Omental fat pad (tissue), 4 donors: ENCODE results near the gene ARL4A. TPM values are rescaled to one million over a fixed set of nuclear protein-coding genes. Genes with fewer than 3 reads are reported as not detected.

Experiments
- ATAC-seq: fragments of 150-250 bp; one replicate; pipeline ENCODE4 v1.9.1; 2016; ENCODE audit warnings: mild to moderate bottlenecking, moderate library complexity; ENCODE audit not compliant: low FRiP score
- DNase-seq: peaks from one replicate; pipeline ENCODE4 v3.0.0-alpha.2; 2019; ENCODE audit warnings: low spot score
- small RNA-seq: library from RNA; depleted of rRNA; stranded (forward); fragments of <200 nt; gene quantifications from one replicate; pipeline ENCODE3, GENCODE V24; 2016
- total RNA-seq, 4 donors: library from RNA; depleted of rRNA; stranded (reverse); fragments of >200 nt; gene quantifications; one replicate each; pipeline ENCODE4 v1.1.0, GENCODE V29; 2016
- TF ChIP-seq, protein P1 (sequence below), 3 donors: fragments of 450-650 bp; IDR thresholded peaks; one replicate each; pipeline ENCODE4 v1.5.1; 2016 to 2017; ENCODE audit warnings: antibody characterized with exemption in 3 of 3, mild to moderate bottlenecking in 3 of 3, moderate library complexity in 2 of 3

ARL4A gene
- total RNA-seq, 4 donors from 2014 or later: 37.2 to 60.2 (median 51.3) TPM

DNA sequence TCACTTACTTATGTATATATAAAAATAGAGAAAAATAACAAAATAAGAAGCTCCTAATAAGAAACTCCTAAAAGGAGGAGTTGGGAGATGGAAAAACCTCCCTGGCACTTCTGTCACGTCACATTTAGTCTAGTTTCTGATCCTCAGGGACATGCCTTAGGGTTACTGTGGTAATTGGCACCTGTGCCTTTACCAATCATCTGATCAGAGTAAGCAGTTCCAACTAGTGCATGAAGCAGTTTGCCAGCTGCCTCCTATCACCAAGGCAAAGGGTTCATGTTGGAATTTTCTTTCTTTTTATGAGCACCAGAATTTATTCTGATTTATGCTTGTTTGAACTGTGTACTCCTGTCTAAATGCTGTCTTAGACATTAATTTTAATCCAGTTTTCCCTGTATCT is 49.9 kb downstream of the ARL4A start:
- DNase-seq (no peak), ATAC-seq (no peak)
- TF ChIP-seq, protein P1, sequence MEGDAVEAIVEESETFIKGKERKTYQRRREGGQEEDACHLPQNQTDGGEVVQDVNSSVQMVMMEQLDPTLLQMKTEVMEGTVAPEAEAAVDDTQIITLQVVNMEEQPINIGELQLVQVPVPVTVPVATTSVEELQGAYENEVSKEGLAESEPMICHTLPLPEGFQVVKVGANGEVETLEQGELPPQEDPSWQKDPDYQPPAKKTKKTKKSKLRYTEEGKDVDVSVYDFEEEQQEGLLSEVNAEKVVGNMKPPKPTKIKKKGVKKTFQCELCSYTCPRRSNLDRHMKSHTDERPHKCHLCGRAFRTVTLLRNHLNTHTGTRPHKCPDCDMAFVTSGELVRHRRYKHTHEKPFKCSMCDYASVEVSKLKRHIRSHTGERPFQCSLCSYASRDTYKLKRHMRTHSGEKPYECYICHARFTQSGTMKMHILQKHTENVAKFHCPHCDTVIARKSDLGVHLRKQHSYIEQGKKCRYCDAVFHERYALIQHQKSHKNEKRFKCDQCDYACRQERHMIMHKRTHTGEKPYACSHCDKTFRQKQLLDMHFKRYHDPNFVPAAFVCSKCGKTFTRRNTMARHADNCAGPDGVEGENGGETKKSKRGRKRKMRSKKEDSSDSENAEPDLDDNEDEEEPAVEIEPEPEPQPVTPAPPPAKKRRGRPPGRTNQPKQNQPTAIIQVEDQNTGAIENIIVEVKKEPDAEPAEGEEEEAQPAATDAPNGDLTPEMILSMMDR (IDR thresholded peaks at IDR 0.05): no peak

DNA sequence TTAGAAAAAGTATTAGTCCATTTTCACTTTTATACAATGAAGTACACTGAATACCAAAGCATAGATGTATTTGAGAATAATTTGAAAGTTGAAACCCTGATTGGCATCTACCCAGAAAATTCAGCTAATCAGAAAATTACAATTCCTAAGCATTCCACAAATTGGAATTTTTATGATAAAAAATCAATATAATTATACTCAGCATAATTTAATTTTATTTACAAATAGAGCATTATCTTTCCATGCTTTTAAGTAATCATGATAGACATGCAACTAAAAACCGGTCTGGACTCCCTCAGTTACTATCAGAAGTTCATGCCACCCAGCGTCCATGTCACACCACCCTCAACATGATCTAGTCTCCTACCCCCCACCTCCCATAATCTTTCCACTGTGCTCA is 50.4 kb downstream of the ARL4A start:
- no peak for DNase-seq
- ATAC-seq: no peak
- TF ChIP-seq, protein P1 (IDR thresholded peaks at IDR 0.05): no peak

DNA sequence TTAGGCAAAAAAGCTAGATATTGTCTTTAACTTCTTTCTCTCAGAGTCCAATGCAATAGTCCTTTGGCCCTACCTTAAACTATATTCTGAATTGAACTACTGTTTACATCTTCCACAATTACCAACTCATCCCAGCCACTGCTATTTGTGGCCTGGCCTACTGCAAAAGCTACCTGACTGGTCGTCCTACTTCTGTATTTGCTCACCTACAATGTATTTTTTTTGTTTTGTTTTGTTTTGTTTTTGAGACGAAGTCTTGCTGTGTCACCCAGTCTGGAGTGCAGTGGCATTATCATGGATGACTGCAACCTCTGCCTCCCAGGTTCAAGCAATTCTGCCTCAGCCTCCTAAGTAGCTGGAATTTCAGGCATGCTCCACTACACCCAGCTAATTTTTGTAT is 51.2 kb downstream of the ARL4A start:
- DNase-seq (no peak), ATAC-seq (no peak)
- TF ChIP-seq, protein P1 (IDR thresholded peaks at IDR 0.05): no peak

Small RNA genes within 50 kb of the gene (small RNA-seq; reads per million reads assigned to genes)
- gene RF00264: not detected

Other genes with a start within 250 kb of the ARL4A start
- gene SCIN, start 116.9 kb upstream of the ARL4A start, total RNA-seq: 10 to 100 TPM in 2 of 4 donors, 1 to 10 TPM in 2; 1.4 to 15.7 (median 7.9) TPM